H1 (cell line): ENCODE data around the gene KPNA4. TPM values are rescaled to one million over a fixed set of nuclear protein-coding genes. Genes with fewer than 3 reads are reported as not detected.

ENCODE experiments used
- CTCF ChIA-PET: fragments of 300-600 bp; sonication (Branson Sonifier 250); formaldehyde crosslinking; loops from one replicate; lab custom pipeline; 2021; ENCODE audit not compliant: partially characterized antibody; lab: Charles Lee
- POLR2A ChIA-PET: fragments of 300-600 bp; sonication (Branson Sonifier 250); formaldehyde crosslinking; loops from one replicate; lab custom pipeline; 2021; ENCODE audit warnings: inconsistent platforms; ENCODE audit not compliant: partially characterized antibody; lab: Charles Lee
- DNase-seq, 2 experiments: peaks; one replicate each; pipeline versions ENCODE4 v3.0.0 to v3.0.0-alpha.2; 2010 to 2022; ENCODE audit warnings: low spot score in 2 of 2, low read depth in 1 of 2, mixed read lengths in 1 of 2
- FAIRE-seq: peaks from 2 replicates; lab custom pipeline; 2011; peaks lifted over from hg19 to GRCh38; lab: Jason Lieb, UNC
- H2AFZ ChIP-seq: 2 replicates; pipeline ENCODE4 v1.8.1; 2012; ENCODE audit warnings: low read length, inconsistent platforms
- H2AK5ac ChIP-seq: 2 replicates; pipeline ENCODE4 v1.6.1; 2013; ENCODE audit warnings: low read depth, low read length
- H2BK120ac ChIP-seq: replicated peaks from 2 replicates; pipeline ENCODE3; 2013; ENCODE audit warnings: low read depth, low read length, inconsistent platforms
- H2BK12ac ChIP-seq: 2 replicates; pipeline ENCODE4 v1.6.1; 2013; ENCODE audit warnings: low read depth, low read length
- H2BK15ac ChIP-seq: 2 replicates; pipeline ENCODE4 v1.6.1; 2013; ENCODE audit warnings: low read length
- H2BK20ac ChIP-seq: 2 replicates; pipeline ENCODE4 v1.6.1; 2013; ENCODE audit warnings: low read length
- H2BK5ac ChIP-seq: 2 replicates; pipeline ENCODE4 v1.6.1; 2013; ENCODE audit warnings: low read depth, low read length
- H3K14ac ChIP-seq: 2 replicates; pipeline ENCODE4 v1.6.1; 2013; ENCODE audit warnings: inconsistent platforms; ENCODE audit not compliant: insufficient read length
- H3K18ac ChIP-seq: 2 replicates; pipeline ENCODE4 v1.6.1; 2013; ENCODE audit warnings: low read length; ENCODE audit errors: extremely low read depth
- H3K23ac ChIP-seq: 2 replicates; pipeline ENCODE4 v1.6.1; 2013; ENCODE audit warnings: inconsistent platforms; ENCODE audit not compliant: insufficient read length
- H3K23me2 ChIP-seq: 2 replicates; pipeline ENCODE4 v1.6.1; 2013; ENCODE audit warnings: low read depth, low read length
- H3K27ac ChIP-seq: 2 replicates; pipeline ENCODE4 v1.6.1; 2011; ENCODE audit warnings: low read depth, low read length, inconsistent platforms
- H3K27me3 ChIP-seq, 4 experiments: replicated peaks in 1 of 4; 1 replicate in 1 of 4; 2 replicates in 3 of 4; pipeline versions ENCODE4 v1.6.1 to v1.8.1; 2011 to 2013; ENCODE audit warnings: low read length in 3 of 4, mild to moderate bottlenecking in 3 of 4, inconsistent platforms in 2 of 4, mixed read lengths in 2 of 4, moderate library complexity in 1 of 4; ENCODE audit not compliant: control insufficient read depth in 3 of 4, insufficient read depth in 3 of 4; ENCODE audit errors: extremely low read depth in 1 of 4
- H3K36me3 ChIP-seq, 4 experiments: 2 replicates each; pipeline versions ENCODE4 v1.6.1 to v1.8.1; 2011 to 2013; ENCODE audit warnings: mild to moderate bottlenecking in 4 of 4, low read length in 3 of 4, moderate library complexity in 2 of 4, control low read depth in 1 of 4, inconsistent platforms in 1 of 4; ENCODE audit not compliant: insufficient read depth in 4 of 4, control insufficient read depth in 2 of 4
- H3K4ac ChIP-seq: replicated peaks from 2 replicates; pipeline ENCODE3; 2013; ENCODE audit warnings: low read length, low read depth, mixed read lengths, inconsistent platforms; ENCODE audit not compliant: insufficient read length
- H3K4me1 ChIP-seq, 4 experiments: replicated peaks in 1 of 4; 1 replicate in 1 of 4; 2 replicates in 3 of 4; pipeline versions ENCODE4 v1.6.1 to v1.8.1; 2011 to 2013; ENCODE audit warnings: low read length in 3 of 4, inconsistent platforms in 2 of 4, mixed read lengths in 1 of 4; ENCODE audit not compliant: insufficient read depth in 4 of 4, control insufficient read depth in 3 of 4
- H3K4me2 ChIP-seq, 2 experiments: 2 replicates each; pipeline versions ENCODE4 v1.6.1 to v1.8.1; 2011 to 2013; ENCODE audit warnings: low read depth in 2 of 2, low read length in 2 of 2, control low read depth in 1 of 2, inconsistent platforms in 1 of 2, mild to moderate bottlenecking in 1 of 2; ENCODE audit not compliant: insufficient read depth in 1 of 2
- H3K4me3 ChIP-seq, 4 experiments: fragments of 200-600, 300-600 bp in 1 of 4; sonication (generic), shearing (Covaris generic), sonication (Bioruptor Twin) in 1 of 4; 2 replicates each; pipeline versions ENCODE4 v1.5.1 to v1.8.1; 2011 to 2016; ENCODE audit warnings: low read length in 4 of 4, low read depth in 3 of 4, control low read depth in 2 of 4, inconsistent platforms in 2 of 4, mild to moderate bottlenecking in 2 of 4, mixed read lengths in 1 of 4, moderate library complexity in 1 of 4; ENCODE audit not compliant: insufficient read depth in 2 of 4; ENCODE audit errors: extremely low read depth in 1 of 4
- H3K56ac ChIP-seq: replicated peaks from 2 replicates; pipeline ENCODE3; 2013; ENCODE audit warnings: low read depth, mild to moderate bottlenecking, mixed read lengths, low read length, inconsistent platforms; ENCODE audit not compliant: insufficient read length
- H3K79me1 ChIP-seq: 2 replicates; pipeline ENCODE4 v1.6.1; 2013; ENCODE audit warnings: low read depth, low read length, control low read depth
- H3K79me2 ChIP-seq, 2 experiments: 2 replicates each; pipeline versions ENCODE4 v1.6.1 to v1.8.1; 2012 to 2013; ENCODE audit warnings: low read length in 2 of 2, mild to moderate bottlenecking in 2 of 2, inconsistent platforms in 1 of 2; ENCODE audit not compliant: insufficient read depth in 2 of 2, control insufficient read depth in 1 of 2
- H3K9ac ChIP-seq, 4 experiments: replicated peaks in 1 of 4; 1 replicate in 1 of 4; 2 replicates in 3 of 4; pipeline versions ENCODE4 v1.6.1 to v1.8.1; 2011 to 2013; ENCODE audit warnings: low read depth in 3 of 4, low read length in 3 of 4, control low read depth in 2 of 4, mild to moderate bottlenecking in 2 of 4, moderate library complexity in 2 of 4, inconsistent platforms in 1 of 4; ENCODE audit errors: extremely low read depth in 1 of 4
- H3K9me3 ChIP-seq, 2 experiments: 2 replicates each; pipeline versions ENCODE4 v1.6.1 to v1.8.1; 2012 to 2013; ENCODE audit warnings: mild to moderate bottlenecking in 2 of 2, moderate library complexity in 2 of 2, control low read depth in 1 of 2, inconsistent platforms in 1 of 2, low read depth in 1 of 2, low read length in 1 of 2, mixed read lengths in 1 of 2; ENCODE audit not compliant: insufficient read depth in 2 of 2
- H4K20me1 ChIP-seq, 2 experiments: replicated peaks in 1 of 2; 2 replicates each; pipeline versions ENCODE3 to v1.8.1; 2011 to 2013; ENCODE audit warnings: inconsistent platforms in 2 of 2, low read length in 2 of 2, mild to moderate bottlenecking in 1 of 2; ENCODE audit not compliant: insufficient read depth in 2 of 2, control insufficient read depth in 1 of 2
- H4K5ac ChIP-seq: 2 replicates; pipeline ENCODE4 v1.6.1; 2013; ENCODE audit warnings: low read length, low read depth, mixed read lengths, inconsistent platforms; ENCODE audit not compliant: insufficient read length
- H4K8ac ChIP-seq: 2 replicates; pipeline ENCODE4 v1.8.0; 2013; ENCODE audit warnings: mild to moderate bottlenecking, moderate library complexity, low read length, inconsistent platforms; ENCODE audit not compliant: insufficient read depth; ENCODE audit errors: extremely low read depth
- H4K91ac ChIP-seq: replicated peaks from 2 replicates; pipeline ENCODE3; 2013; ENCODE audit warnings: low read length, mixed read lengths, inconsistent platforms; ENCODE audit not compliant: insufficient read length
- ASH2L ChIP-seq: fragments of 200-600, 300-600 bp; sonication (generic); IDR thresholded peaks from one replicate; pipeline ENCODE4 v1.7.1; 2017; ENCODE audit warnings: low read length
- CEBPB ChIP-seq: IDR thresholded peaks from 2 replicates; pipeline ENCODE4 v1.6.1; 2012; ENCODE audit warnings: low read depth, low read length
- CTBP2 ChIP-seq: IDR thresholded peaks from 2 replicates; pipeline ENCODE4 v1.7.0; 2011; ENCODE audit warnings: borderline replicate concordance, mild to moderate bottlenecking, moderate library complexity, mixed read lengths, low read length; ENCODE audit not compliant: insufficient read depth, insufficient read length
- CTCF ChIP-seq, 3 experiments: IDR thresholded peaks; 1 replicate in 2 of 3; 2 replicates in 1 of 3; pipeline versions ENCODE4 v1.5.1 to v1.6.1; 2011; ENCODE audit warnings: low read length in 3 of 3, mild to moderate bottlenecking in 3 of 3, inconsistent platforms in 2 of 3, low read depth in 1 of 3, moderate library complexity in 1 of 3; ENCODE audit not compliant: insufficient read depth in 1 of 3; ENCODE audit errors: control extremely low read depth in 1 of 3
- EGR1 ChIP-seq: IDR thresholded peaks from 2 replicates; pipeline ENCODE4 v1.6.1; 2011; ENCODE audit warnings: low read depth, low read length, borderline replicate concordance
- GTF2F1 ChIP-seq: IDR thresholded peaks from 2 replicates; pipeline ENCODE4 v1.6.1; 2012; ENCODE audit warnings: low read depth, low read length, improper control_type of control experiment, borderline replicate concordance
- JUN ChIP-seq: IDR thresholded peaks from 2 replicates; pipeline ENCODE4 v1.6.1; 2011; ENCODE audit warnings: low read depth, mild to moderate bottlenecking, improper control_type of control experiment, low read length
- RAD21 ChIP-seq, 2 experiments: IDR thresholded peaks in 1 of 2; conservative IDR thresholded peaks in 1 of 2; 2 replicates each; pipeline ENCODE4 v1.6.1; 2011; ENCODE audit warnings: low read depth in 2 of 2, low read length in 2 of 2, improper control_type of control experiment in 1 of 2, inconsistent platforms in 1 of 2, mild to moderate bottlenecking in 1 of 2, moderate library complexity in 1 of 2
- ZNF274 ChIP-seq: IDR thresholded peaks from 2 replicates; pipeline ENCODE4 v1.7.0; 2012; ENCODE audit warnings: low read length, borderline replicate concordance; ENCODE audit errors: extremely low read depth
- WGBS, 2 experiments: shearing (Covaris generic) in 1 of 2; methylation state at CpG; one replicate each; pipeline versions ENCODE4 v1.1.6 to v1.1.7; 2013 to 2015; ENCODE audit warnings: low lambda C conversion rate in 2 of 2, mixed read lengths in 2 of 2, inconsistent platforms in 1 of 2, low coverage in 1 of 2, missing lambda C conversion rate in 1 of 2; ENCODE audit not compliant: insufficient replicate concordance in 2 of 2, insufficient coverage in 1 of 2, insufficient read length in 1 of 2; ENCODE audit errors: extremely low coverage in 1 of 2, missing lambda C conversion rate in 1 of 2; 5-methylcytosine and 5-hydroxymethylcytosine counted together
- polyA plus RNA-seq, 7 experiments: library from polyadenylated mRNA; depleted of rRNA in 3 of 7; stranded (reverse) in 5 of 7; unstranded in 2 of 7; fragments of >200 nt in 5 of 7; fragments of 200-250 nt in 2 of 7; gene quantifications; 1 replicate in 5 of 7; 2 replicates in 1 of 7; 4 replicates in 1 of 7; pipeline versions ENCODE4 v1.2.1 to v1.2.3, GENCODE V29; 2011 to 2013; ENCODE audit warnings: missing spikeins in 2 of 7, mixed read lengths in 2 of 7
- total RNA-seq: library from RNA; stranded (reverse); fragmentation: NEBNext Ultra II Directional; extraction: Animal tissue kit (Norgen Biotek cat#: 25700); gene quantifications from 2 replicates; pipeline ENCODE4 v1.2.1, GENCODE V29; 2021

The KPNA4 gene
- total and polyA plus RNA-seq, 2 of the 8 experiments (the other 6 are each of a cell fraction or from before 2014, with no cell fraction given) = 13.2 to 81.9 TPM

GRCh38 chr3:160577556-160578195, 12.3 kb upstream of the KPNA4 start:
- Histone ChIP-seq H3K36me3 (no peaks in the 10 kb centered on the region), H3K27ac (no peak overlapping the region), H3K4me2 (no peak overlapping the region), H2BK12ac (no peak overlapping the region), H2AK5ac (no peak overlapping the region), H3K18ac (no peak overlapping the region), H4K8ac (no peak overlapping the region), H3K9me3 (peaks cover 0 to 8% of the 10 kb centered on the region in 2 experiments; a peak in 1 of 4 replicates), H2BK5ac (no peak overlapping the region), H4K91ac (no peak overlapping the region), H2BK120ac (no peak overlapping the region), H4K20me1 (no peaks in the 10 kb centered on the region), H3K23ac (no peak overlapping the region), H3K27me3 (peaks cover 0 to 1% (median 0%) of the 10 kb centered on the region in 4 experiments; a peak in 1 of 7 replicates), H3K4me3 (no peak overlapping the region), H3K4me1 (peaks cover 0 to 3% (median 0%) of the 10 kb centered on the region in 4 experiments; a peak in 3 of 7 replicates), H4K5ac (no peak overlapping the region), H3K9ac (no peak overlapping the region), H3K14ac (no peak overlapping the region), H2BK15ac (no peak overlapping the region), H2BK20ac (no peak overlapping the region), H2AFZ (no peak overlapping the region), H3K56ac (no peak overlapping the region)
- whole genome bisulfite sequencing, 2 experiments = 57% methylated on average over 4 of the region's 4 CpGs; no CpG with 5 or more reads in 1 of the 2 experiments
- peak; percentile 45 for FAIRE-seq
- ChIA-PET POLR2A (interaction anchor here (1.0 kb wide), 1 partner anchor 11 kb away, joined by 3 read pairs; no protein-coding TSS in a partner anchor), CTCF (interaction anchor here (0.7 to 2.3 kb wide), 9 partner anchors 8 to 364 kb away, joined by 3 to 6 read pairs (median 3); no protein-coding TSS in a partner anchor)
- TF ChIP-seq CTBP2 (no peak), RAD21 (IDR thresholded peaks at IDR 0.05 in 1 of 2, conservative IDR thresholded peaks at IDR 0.05 in 1 of 2; ENCODE audit: low read depth in 2 of 2, low read length in 2 of 2) (peak; percentile 83), ZNF274 (no peak), JUN (no peak), CEBPB (no peak), EGR1 (no peak), GTF2F1 (no peak), CTCF (IDR thresholded peaks at IDR 0.05; ENCODE audit: control extremely low read depth in 1 of 3, insufficient read depth in 1 of 3, low read depth in 1 of 3, low read length in 3 of 3) (peak in 2 of 3 experiments; percentile 53 to 60; a peak in 3 of 4 replicates), ASH2L (no peak)
- TF ChIP-seq, all 59 proteins: peak for 2
- H3K23me2 ChIP-seq = no peaks in the 10 kb centered on the region
- no peaks in the 10 kb centered on the region for H3K79me2 ChIP-seq
- DNase-seq = no peak
- H3K4ac ChIP-seq = no peak overlapping the region
- H3K79me1 ChIP-seq = no peaks in the 10 kb centered on the region
